ENCODE data around the gene LTF.

- TF ChIP-seq, protein P1, sequence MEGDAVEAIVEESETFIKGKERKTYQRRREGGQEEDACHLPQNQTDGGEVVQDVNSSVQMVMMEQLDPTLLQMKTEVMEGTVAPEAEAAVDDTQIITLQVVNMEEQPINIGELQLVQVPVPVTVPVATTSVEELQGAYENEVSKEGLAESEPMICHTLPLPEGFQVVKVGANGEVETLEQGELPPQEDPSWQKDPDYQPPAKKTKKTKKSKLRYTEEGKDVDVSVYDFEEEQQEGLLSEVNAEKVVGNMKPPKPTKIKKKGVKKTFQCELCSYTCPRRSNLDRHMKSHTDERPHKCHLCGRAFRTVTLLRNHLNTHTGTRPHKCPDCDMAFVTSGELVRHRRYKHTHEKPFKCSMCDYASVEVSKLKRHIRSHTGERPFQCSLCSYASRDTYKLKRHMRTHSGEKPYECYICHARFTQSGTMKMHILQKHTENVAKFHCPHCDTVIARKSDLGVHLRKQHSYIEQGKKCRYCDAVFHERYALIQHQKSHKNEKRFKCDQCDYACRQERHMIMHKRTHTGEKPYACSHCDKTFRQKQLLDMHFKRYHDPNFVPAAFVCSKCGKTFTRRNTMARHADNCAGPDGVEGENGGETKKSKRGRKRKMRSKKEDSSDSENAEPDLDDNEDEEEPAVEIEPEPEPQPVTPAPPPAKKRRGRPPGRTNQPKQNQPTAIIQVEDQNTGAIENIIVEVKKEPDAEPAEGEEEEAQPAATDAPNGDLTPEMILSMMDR (IDR thresholded peaks at IDR 0.05; ENCODE audit: insufficient read depth, low read length), result no peak
- TF ChIP-seq, protein P2, sequence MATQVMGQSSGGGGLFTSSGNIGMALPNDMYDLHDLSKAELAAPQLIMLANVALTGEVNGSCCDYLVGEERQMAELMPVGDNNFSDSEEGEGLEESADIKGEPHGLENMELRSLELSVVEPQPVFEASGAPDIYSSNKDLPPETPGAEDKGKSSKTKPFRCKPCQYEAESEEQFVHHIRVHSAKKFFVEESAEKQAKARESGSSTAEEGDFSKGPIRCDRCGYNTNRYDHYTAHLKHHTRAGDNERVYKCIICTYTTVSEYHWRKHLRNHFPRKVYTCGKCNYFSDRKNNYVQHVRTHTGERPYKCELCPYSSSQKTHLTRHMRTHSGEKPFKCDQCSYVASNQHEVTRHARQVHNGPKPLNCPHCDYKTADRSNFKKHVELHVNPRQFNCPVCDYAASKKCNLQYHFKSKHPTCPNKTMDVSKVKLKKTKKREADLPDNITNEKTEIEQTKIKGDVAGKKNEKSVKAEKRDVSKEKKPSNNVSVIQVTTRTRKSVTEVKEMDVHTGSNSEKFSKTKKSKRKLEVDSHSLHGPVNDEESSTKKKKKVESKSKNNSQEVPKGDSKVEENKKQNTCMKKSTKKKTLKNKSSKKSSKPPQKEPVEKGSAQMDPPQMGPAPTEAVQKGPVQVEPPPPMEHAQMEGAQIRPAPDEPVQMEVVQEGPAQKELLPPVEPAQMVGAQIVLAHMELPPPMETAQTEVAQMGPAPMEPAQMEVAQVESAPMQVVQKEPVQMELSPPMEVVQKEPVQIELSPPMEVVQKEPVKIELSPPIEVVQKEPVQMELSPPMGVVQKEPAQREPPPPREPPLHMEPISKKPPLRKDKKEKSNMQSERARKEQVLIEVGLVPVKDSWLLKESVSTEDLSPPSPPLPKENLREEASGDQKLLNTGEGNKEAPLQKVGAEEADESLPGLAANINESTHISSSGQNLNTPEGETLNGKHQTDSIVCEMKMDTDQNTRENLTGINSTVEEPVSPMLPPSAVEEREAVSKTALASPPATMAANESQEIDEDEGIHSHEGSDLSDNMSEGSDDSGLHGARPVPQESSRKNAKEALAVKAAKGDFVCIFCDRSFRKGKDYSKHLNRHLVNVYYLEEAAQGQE (IDR thresholded peaks at IDR 0.05; ENCODE audit: insufficient replicate concordance, low read depth), result no peak
- no peak for TF ChIP-seq POLR2AphosphoS5 (IDR thresholded peaks at IDR 0.05; ENCODE audit: low read depth)
- no peak for TF ChIP-seq GABPA (IDR thresholded peaks at IDR 0.05; ENCODE audit: low read depth)
Measured at GRCh38 chr3:46466273-46466672, 1.6 kb upstream of the LTF start.

Data from HL-60 (cell line).